HG03469 (cell line): ENCODE measurements around the gene MCIDAS.

ENCODE experiments used
- ATAC-seq: cut with Tn5 transposase; IDR thresholded peaks from one replicate; pipeline ENCODE4 v1.9.1; 2021; ENCODE audit warnings: mild to moderate bottlenecking, moderate library complexity, moderate number of reproducible peaks; ENCODE audit not compliant: unreplicated experiment

The MCIDAS gene

GRCh38 chr5:55171471-55171870 lies 55.6 kb downstream of the MCIDAS start:
- no peak for ATAC-seq
